B cell (primary cell): Measurements from ENCODE around the gene WNK2. TPM values are rescaled to one million over a fixed set of nuclear protein-coding genes. Genes with fewer than 3 reads are reported as not detected.

Source experiments
- ATAC-seq: fragments of 200-7000 bp; cut with Tn5 transposase; one replicate; pipeline ENCODE4 v1.10.0; 2021; ENCODE audit warnings: low read depth, mild to moderate bottlenecking, moderate number of reproducible peaks, moderate library complexity
- CTCF ChIA-PET: fragments of 350-600 bp; sonication (Branson Sonifier 250); formaldehyde crosslinking; loops from one replicate; lab custom pipeline; 2021; ENCODE audit warnings: antibody characterized with exemption, inconsistent platforms; lab: Charles Lee
- POLR2A ChIA-PET: fragments of 350-600 bp; sonication (Branson Sonifier 250); formaldehyde crosslinking; loops from one replicate; lab custom pipeline; 2021; ENCODE audit warnings: antibody characterized with exemption; lab: Charles Lee
- DNase-seq: peaks from one replicate; pipeline ENCODE4 v3.0.0; 2013
- H2AFZ ChIP-seq: 2 replicates; pipeline ENCODE4 v1.6.1; 2012; ENCODE audit warnings: mild to moderate bottlenecking, low read depth, low read length; ENCODE audit not compliant: insufficient read depth, poor library complexity, severe bottlenecking
- H3K27ac ChIP-seq, 2 donors: 1 replicate in 1 of 2; 2 replicates in 1 of 2; pipeline ENCODE4 v1.5.1; 2012 to 2013; ENCODE audit warnings: low read length in 2 of 2, mild to moderate bottlenecking in 2 of 2, moderate library complexity in 1 of 2
- H3K27me3 ChIP-seq, 4 experiments: fragments of 200-600 bp in 1 of 4; sonication (generic) in 1 of 4; replicated peaks in 1 of 4; 1 replicate in 2 of 4; 2 replicates in 2 of 4; pipeline versions ENCODE4 v1.6.1 to v1.7.0; 2013 to 2016; ENCODE audit warnings: low read length in 3 of 4, mild to moderate bottlenecking in 2 of 4, mixed read lengths in 1 of 4, moderate library complexity in 1 of 4; ENCODE audit not compliant: insufficient read depth in 4 of 4, control insufficient read depth in 3 of 4; ENCODE audit errors: control extremely low read depth in 1 of 4
- H3K36me3 ChIP-seq, 2 experiments: replicated peaks in 1 of 2; 1 replicate in 1 of 2; 2 replicates in 1 of 2; pipeline versions ENCODE4 v1.6.1 to v1.7.1; 2013; ENCODE audit warnings: low read length in 1 of 2; ENCODE audit not compliant: insufficient read depth in 2 of 2, control insufficient read depth in 1 of 2; ENCODE audit errors: control extremely low read depth in 1 of 2, extremely low read depth in 1 of 2
- H3K4me1 ChIP-seq, 2 donors: fragments of 200-600 bp in 1 of 2; sonication (generic) in 1 of 2; 1 replicate in 1 of 2; 2 replicates in 1 of 2; pipeline versions ENCODE4 v1.5.1 to v1.6.1; 2013 to 2017; ENCODE audit warnings: low read length in 2 of 2; ENCODE audit not compliant: control insufficient read depth in 2 of 2, insufficient read depth in 2 of 2
- H3K4me2 ChIP-seq: replicated peaks from 2 replicates; pipeline ENCODE3; 2012; ENCODE audit warnings: mild to moderate bottlenecking, low read depth, low read length; ENCODE audit not compliant: poor library complexity, severe bottlenecking
- H3K4me3 ChIP-seq, 5 experiments: fragments of 200-600 bp in 1 of 5; sonication (generic) in 1 of 5; 1 replicate in 3 of 5; 2 replicates in 2 of 5; pipeline versions ENCODE4 v1.5.1 to v1.7.0; 2011 to 2016; ENCODE audit warnings: low read length in 4 of 5, mild to moderate bottlenecking in 4 of 5, low read depth in 2 of 5, control low read depth in 1 of 5, moderate library complexity in 1 of 5; ENCODE audit not compliant: insufficient read depth in 1 of 5; ENCODE audit errors: control extremely low read depth in 1 of 5, extremely low read depth in 1 of 5
- H3K79me2 ChIP-seq: fragments of 200-600 bp; sonication (generic); one replicate; pipeline ENCODE4 v1.6.0; 2016; ENCODE audit warnings: low read length; ENCODE audit not compliant: control insufficient read depth, insufficient read depth
- H3K9ac ChIP-seq: fragments of 200-600 bp; sonication (generic); 2 replicates; pipeline ENCODE4 v1.6.1; 2017; ENCODE audit warnings: mild to moderate bottlenecking, low read length, moderate library complexity
- H3K9me3 ChIP-seq, 3 donors: one replicate each; pipeline versions ENCODE4 v1.6.1 to v1.7.1; 2013; ENCODE audit warnings: low read length in 2 of 3; ENCODE audit not compliant: control insufficient read depth in 2 of 3, insufficient read depth in 1 of 3; ENCODE audit errors: control extremely low read depth in 1 of 3
- H4K20me1 ChIP-seq: 2 replicates; pipeline ENCODE4 v1.6.0; 2012; ENCODE audit warnings: mild to moderate bottlenecking, low read length; ENCODE audit not compliant: insufficient read depth, control insufficient read depth, poor library complexity, severe bottlenecking
- H3K27ac Mint-ChIP-seq: one replicate; pipeline ENCODE4 v1.8.0; 2021; ENCODE audit warnings: mixed read lengths
- H3K27me3 Mint-ChIP-seq: one replicate; pipeline ENCODE4 v1.8.0; 2021; ENCODE audit warnings: mixed read lengths
- H3K4me1 Mint-ChIP-seq: one replicate; pipeline ENCODE4 v1.8.0; 2021; ENCODE audit warnings: mixed read lengths
- H3K4me3 Mint-ChIP-seq: one replicate; pipeline ENCODE4 v1.8.0; 2021; ENCODE audit warnings: mixed read lengths
- H3K9me3 Mint-ChIP-seq: one replicate; pipeline ENCODE4 v1.8.0; 2022; ENCODE audit warnings: mixed read lengths; ENCODE audit not compliant: insufficient read depth
- EZH2 ChIP-seq: IDR thresholded peaks from 2 replicates; pipeline ENCODE4 v1.6.1; 2012; ENCODE audit warnings: borderline replicate concordance, low read depth, mild to moderate bottlenecking, moderate library complexity, low read length; ENCODE audit not compliant: insufficient read depth, poor library complexity, severe bottlenecking
- WGBS: methylation state at CpG from one replicate; pipeline ENCODE4 v1.1.5; 2013; ENCODE audit warnings: missing lambda C conversion rate; ENCODE audit not compliant: insufficient coverage; 5-methylcytosine and 5-hydroxymethylcytosine counted together
- intact Hi-C: fragments of 100-400 bp; cut with micrococcal nuclease; formaldehyde crosslinking; loops from one replicate; pipeline ENCODE4 v1.10.0; 2022
- polyA plus RNA-seq: library from polyadenylated mRNA; depleted of rRNA; stranded (reverse); fragments of >200 nt; gene quantifications from 2 replicates; pipeline ENCODE4 v1.2.3, GENCODE V29; 2012
- total RNA-seq, 2 donors: library from RNA; stranded (reverse); fragments of 120-200 nt in 1 of 2; gene quantifications; 1 replicate in 1 of 2; 2 replicates in 1 of 2; pipeline versions ENCODE4 v1.2.3 to v1.2.4, GENCODE V29; 2013 to 2022
- TF ChIP-seq, protein P1 (sequence below): fragments of 200-600 bp; IDR thresholded peaks from one replicate; pipeline ENCODE4 v1.8.0; 2022; ENCODE audit warnings: antibody characterized with exemption, mild to moderate bottlenecking

The WNK2 gene
- total and polyA plus RNA-seq, 2 donors (not counting 1 experiment from before 2014, with no cell fraction given) = 0.49 TPM; not detected in 1

DNA sequence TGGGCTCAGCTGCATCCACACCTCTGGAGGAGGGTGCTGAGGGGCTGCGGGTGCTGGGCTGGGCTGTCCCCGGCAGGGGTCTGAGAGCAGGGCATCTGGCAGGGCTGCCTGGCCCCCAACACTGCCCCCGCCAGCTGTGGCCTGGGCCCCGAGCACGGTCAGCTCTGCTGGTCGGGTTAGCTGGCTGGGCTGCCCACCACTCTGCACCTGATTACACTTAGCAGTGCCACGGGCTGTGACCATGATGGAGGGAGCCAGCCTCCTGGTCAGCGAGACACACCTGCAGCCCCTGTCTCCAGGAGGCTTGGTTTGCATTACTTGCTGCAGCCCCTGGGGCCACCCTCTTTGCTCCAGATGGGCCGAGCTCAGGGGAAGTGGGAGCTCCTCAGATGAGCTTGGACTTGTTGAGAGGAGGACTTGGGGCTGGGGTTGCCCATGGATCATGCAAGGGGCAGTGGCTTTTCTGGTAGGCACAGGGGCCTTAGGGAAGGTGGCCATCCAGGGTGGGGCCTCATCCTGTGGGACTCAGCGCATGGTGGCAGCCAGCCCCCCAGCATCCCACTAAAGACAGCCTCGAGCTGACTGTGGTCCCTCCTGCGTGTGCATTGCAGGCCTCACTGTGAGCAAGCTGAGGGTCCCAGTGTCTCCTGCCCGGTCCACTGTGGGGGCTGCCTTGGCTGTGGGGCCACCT lies 135.5 kb downstream of the WNK2 start:
- Histone ChIP-seq H4K20me1 (no peaks in the 10 kb centered on the region), H3K9me3 (peaks cover 0 to 5% (median 0%) of the 10 kb centered on the region in 3 donors), H3K4me1 (no peaks in the 10 kb centered on the region), H3K9ac (no peak overlapping the region), H3K36me3 (no peaks in the 10 kb centered on the region), H3K4me3 (no peak overlapping the region), H2AFZ (no peak overlapping the region), H3K79me2 (no peaks in the 10 kb centered on the region), H3K4me2 (no peak overlapping the region), H3K27ac (no peak overlapping the region), H3K27me3 (peaks cover 0 to 37% (median 11%) of the 10 kb centered on the region in 4 experiments)
- 88% methylated on average over 13 of the region's 13 CpGs for WGBS
- CTCF ChIA-PET = no interaction called here
- TF ChIP-seq, protein P1, sequence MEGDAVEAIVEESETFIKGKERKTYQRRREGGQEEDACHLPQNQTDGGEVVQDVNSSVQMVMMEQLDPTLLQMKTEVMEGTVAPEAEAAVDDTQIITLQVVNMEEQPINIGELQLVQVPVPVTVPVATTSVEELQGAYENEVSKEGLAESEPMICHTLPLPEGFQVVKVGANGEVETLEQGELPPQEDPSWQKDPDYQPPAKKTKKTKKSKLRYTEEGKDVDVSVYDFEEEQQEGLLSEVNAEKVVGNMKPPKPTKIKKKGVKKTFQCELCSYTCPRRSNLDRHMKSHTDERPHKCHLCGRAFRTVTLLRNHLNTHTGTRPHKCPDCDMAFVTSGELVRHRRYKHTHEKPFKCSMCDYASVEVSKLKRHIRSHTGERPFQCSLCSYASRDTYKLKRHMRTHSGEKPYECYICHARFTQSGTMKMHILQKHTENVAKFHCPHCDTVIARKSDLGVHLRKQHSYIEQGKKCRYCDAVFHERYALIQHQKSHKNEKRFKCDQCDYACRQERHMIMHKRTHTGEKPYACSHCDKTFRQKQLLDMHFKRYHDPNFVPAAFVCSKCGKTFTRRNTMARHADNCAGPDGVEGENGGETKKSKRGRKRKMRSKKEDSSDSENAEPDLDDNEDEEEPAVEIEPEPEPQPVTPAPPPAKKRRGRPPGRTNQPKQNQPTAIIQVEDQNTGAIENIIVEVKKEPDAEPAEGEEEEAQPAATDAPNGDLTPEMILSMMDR = no peak
- TF ChIP-seq EZH2 = no peak
- peaks cover 37% of the 10 kb centered on the region for H3K27me3 Mint-ChIP-seq
- no peaks in the 10 kb centered on the region for H3K9me3 Mint-ChIP-seq
- no peak overlapping the region for H3K4me3 Mint-ChIP-seq
- no peak overlapping the region for H3K27ac Mint-ChIP-seq
- DNase-seq = no peak
- ATAC-seq = no peak
- intact Hi-C loops = no loop called here
- POLR2A ChIA-PET = no interaction called here
- H3K4me1 Mint-ChIP-seq = no peaks in the 10 kb centered on the region

DNA sequence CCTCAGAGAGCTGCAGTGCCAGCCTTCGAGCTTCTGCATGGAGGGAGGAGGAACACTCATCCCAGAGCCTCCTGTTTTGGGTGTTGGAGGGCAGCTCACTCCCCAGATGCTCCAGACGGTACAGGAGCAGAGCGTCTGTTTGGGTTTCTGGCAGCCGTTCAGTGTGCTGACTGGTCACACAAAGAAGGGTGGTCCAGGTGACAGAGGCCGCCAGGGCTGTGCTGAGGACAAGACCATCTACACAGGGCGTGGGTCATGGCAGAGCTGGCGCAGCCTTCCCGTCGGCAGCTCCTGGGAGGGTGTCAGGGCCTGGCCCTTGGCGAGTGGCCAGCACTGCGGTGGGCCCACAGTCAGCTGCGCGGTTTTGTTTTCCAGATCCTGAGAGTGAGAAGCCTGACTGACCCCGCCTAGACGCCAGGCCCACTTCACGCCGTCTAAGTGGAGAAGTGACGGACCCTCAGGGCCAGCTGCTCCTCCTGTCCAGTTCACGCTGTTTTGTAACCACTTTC lies 136.1 kb downstream of the WNK2 start:
- H3K27me3 Mint-ChIP-seq = peaks cover 38% of the 10 kb centered on the region
- H3K9me3 ChIP-seq = peaks cover 0 to 5% (median 0%) of the 10 kb centered on the region in 3 donors
- H3K27me3 ChIP-seq = peaks cover 0 to 41% (median 11%) of the 10 kb centered on the region in 4 experiments
- H4K20me1 ChIP-seq = no peaks in the 10 kb centered on the region
- no peak for DNase-seq
- CTCF ChIA-PET = no interaction called here
- H3K9me3 Mint-ChIP-seq = no peaks in the 10 kb centered on the region
- H3K27ac Mint-ChIP-seq = no peak overlapping the region
- H3K4me3 Mint-ChIP-seq = no peak overlapping the region
- no peak overlapping the region for H3K27ac ChIP-seq
- H3K4me3 ChIP-seq = no peak overlapping the region
- no peak overlapping the region for H2AFZ ChIP-seq
- no peaks in the 10 kb centered on the region for H3K36me3 ChIP-seq
- POLR2A ChIA-PET = no interaction called here
- no peak overlapping the region for H3K4me2 ChIP-seq
- intact Hi-C loops = no loop called here
- WGBS = 89% methylated on average over 18 of the region's 19 CpGs
- H3K4me1 Mint-ChIP-seq = no peaks in the 10 kb centered on the region
- no peaks in the 10 kb centered on the region for H3K4me1 ChIP-seq
- ATAC-seq = no peak
- no peak overlapping the region for H3K9ac ChIP-seq
- no peaks in the 10 kb centered on the region for H3K79me2 ChIP-seq
- no peak for TF ChIP-seq EZH2
- TF ChIP-seq, protein P1 = no peak
